Retinal pigment epithelial cell (primary cell): Measurements from ENCODE around the gene ERBB4.
A peak's percentile ranks its signal among the peaks of the same experiment; 100 is the strongest.

ENCODE experiments used
- DNase-seq: peaks from one replicate; pipeline ENCODE4 v3.0.0-alpha.2; 2010; ENCODE audit warnings: low read depth
- H3K4me3 ChIP-seq: 2 replicates; pipeline ENCODE4 v1.5.1; 2011; ENCODE audit warnings: mild to moderate bottlenecking, low read length, control low read depth, moderate library complexity
- TF ChIP-seq, protein P1 (sequence below): conservative IDR thresholded peaks from 2 replicates; pipeline ENCODE4 v1.5.1; 2011; ENCODE audit warnings: low read depth, low read length, control low read depth, inconsistent platforms

The ERBB4 gene

DNA sequence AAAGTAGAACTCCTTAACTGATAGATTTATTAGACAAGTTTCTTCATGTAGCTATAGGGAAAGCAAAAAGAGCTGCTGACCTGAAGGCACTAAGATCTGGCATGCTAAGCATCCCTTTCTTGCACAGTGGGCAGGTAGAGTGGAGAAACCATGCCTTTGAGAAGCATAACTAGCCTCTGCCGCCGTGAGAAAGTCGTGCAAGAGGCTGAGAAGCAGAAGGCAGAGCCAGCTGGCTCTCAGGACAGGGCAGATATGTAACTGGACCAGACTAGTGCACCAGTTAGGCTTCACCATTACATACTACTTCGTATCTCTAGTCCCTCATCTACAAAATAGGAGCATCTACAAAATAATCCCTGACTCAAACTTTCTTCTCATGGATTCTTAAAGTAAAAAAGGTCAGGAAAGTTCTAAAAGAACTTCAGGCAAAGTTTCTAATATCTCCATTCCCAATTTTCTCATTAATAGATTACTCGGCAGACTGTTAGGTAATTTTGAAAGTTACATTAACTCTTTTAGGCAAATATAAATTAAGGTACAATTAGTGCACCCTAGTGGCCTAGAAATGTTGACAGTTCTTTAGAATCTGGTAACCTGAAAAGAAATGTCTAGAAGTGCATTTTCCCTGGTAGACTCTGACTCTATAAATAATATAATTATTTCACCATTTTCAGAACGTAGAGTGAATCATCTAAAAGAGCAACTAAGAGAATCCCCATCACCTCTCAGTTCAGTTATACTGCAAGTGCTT lies 10.3 kb downstream of the ERBB4 start:
- TF ChIP-seq, protein P1, sequence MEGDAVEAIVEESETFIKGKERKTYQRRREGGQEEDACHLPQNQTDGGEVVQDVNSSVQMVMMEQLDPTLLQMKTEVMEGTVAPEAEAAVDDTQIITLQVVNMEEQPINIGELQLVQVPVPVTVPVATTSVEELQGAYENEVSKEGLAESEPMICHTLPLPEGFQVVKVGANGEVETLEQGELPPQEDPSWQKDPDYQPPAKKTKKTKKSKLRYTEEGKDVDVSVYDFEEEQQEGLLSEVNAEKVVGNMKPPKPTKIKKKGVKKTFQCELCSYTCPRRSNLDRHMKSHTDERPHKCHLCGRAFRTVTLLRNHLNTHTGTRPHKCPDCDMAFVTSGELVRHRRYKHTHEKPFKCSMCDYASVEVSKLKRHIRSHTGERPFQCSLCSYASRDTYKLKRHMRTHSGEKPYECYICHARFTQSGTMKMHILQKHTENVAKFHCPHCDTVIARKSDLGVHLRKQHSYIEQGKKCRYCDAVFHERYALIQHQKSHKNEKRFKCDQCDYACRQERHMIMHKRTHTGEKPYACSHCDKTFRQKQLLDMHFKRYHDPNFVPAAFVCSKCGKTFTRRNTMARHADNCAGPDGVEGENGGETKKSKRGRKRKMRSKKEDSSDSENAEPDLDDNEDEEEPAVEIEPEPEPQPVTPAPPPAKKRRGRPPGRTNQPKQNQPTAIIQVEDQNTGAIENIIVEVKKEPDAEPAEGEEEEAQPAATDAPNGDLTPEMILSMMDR, result peak; percentile 27
- no peak for DNase-seq
- no peak overlapping the region for H3K4me3 ChIP-seq

DNA sequence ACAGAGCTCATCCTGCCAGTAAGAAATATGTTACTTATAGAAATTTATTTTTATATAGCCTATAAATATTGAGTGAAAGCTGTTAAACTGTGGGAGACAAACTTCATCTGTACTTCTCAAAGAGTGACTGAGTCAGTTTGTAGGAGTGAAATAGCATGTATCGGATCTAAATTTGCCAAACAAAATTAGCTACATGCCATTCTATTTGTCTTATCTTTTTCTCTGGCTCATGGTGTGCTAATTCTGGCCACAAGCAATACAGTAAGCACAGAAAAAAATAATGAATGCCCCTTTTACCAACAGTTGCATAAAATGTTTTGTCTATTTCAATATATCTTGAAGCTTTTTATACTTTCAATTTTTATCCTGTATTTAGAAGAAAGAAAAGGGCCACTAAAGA lies 12.5 kb downstream of the ERBB4 start:
- TF ChIP-seq, protein P1, result no peak
- no peak overlapping the region for H3K4me3 ChIP-seq
- no peak for DNase-seq

DNA sequence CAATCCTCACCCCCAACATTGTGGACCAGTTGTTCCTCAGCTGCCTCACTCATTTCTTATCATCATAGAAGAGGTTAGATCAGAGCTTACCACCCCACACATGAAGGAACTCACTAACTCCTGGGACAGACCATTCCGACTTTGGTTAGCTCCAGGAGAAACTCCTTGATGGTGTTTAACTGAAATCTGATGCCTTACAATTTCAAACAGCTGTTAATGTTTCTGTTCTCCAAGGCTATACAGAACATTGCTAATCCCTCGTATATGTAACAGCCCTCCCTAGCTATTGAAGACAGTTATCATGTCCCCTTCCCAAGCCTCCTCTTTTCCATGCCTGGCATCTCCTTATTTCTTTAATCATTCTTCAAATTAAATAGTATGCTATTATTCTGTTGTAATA lies 14.8 kb downstream of the ERBB4 start:
- TF ChIP-seq, protein P1, result no peak
- no peak overlapping the region for H3K4me3 ChIP-seq
- no peak for DNase-seq

DNA sequence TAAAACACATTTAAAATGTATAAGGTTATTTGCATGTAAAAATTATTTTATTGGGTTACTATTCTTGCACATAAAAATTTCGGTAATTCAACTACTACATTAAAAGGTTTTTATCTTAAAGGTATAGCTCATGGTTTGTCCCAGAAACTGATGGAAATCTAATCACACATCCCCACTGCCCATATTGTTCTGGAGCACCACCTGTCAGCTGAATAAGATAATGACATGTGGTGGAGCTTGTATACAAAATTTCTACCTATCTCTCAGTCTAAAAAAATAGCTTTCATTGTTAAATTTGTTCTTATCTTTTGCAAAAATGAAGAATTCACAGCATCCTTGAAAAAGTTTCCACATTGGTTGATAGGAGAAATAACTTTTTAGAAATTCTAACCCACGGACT lies 18.3 kb downstream of the ERBB4 start:
- DNase-seq, result no peak
- TF ChIP-seq, protein P1, result peak; percentile 51
- no peak overlapping the region for H3K4me3 ChIP-seq

DNA sequence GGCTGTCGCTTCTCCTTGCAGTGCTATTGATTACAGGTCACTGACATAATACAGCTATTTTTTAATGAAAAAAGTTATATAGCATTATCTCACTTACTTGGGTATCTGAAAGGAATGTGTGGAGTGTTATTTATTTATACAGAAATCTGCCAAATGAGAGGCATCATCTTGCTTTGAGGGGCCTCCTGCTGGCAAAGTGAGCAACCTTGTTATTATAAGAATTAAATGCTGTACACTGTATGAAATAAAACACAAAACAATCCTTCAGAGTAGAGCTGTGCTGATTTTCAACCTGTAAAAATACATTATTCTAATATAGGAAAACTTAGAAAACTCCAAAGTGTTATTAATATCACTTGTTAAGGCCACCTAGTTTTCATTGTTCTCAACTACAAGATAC lies 20.9 kb downstream of the ERBB4 start:
- H3K4me3 ChIP-seq, result no peak overlapping the region
- no peak for DNase-seq
- TF ChIP-seq, protein P1, result peak; percentile 50

DNA sequence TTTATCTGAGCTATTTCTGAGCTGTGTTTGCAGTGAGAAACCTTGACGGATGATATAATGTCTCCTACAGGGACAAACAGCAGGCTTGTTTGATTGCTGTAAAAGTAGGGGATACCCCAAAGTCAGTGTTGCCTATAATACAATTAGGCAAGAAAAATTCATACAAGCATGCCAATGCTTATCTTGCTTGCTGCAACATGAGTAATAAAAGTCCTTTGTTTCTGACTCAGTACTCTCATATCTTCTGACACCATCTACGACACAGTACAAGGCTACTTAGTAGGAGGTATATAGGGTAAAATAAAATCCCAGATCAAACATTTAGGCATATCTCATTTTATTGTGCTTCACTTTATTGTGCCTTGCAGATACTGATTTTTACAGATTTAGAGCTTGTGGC lies 33.0 kb downstream of the ERBB4 start:
- TF ChIP-seq, protein P1, result no peak
- no peak for DNase-seq
- no peak overlapping the region for H3K4me3 ChIP-seq

DNA sequence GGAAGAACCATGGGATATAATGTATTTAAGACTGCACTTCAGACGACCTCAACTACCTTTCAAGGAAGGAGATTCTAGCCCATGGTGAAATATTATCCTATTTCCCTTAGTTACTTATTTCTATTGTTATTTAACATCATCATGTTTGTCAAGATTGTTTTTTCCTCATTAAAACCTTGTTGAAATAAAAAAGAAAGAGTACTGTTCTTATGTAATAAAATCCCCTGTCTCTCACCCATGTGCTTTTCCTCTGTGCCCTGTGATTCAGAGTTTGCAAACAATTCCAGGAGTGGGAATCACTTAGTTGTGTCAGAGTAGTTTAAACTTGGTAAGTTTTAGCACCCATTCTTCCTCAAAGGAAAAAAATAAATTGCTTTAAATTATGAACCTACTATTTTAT lies 43.6 kb downstream of the ERBB4 start:
- no peak overlapping the region for H3K4me3 ChIP-seq
- TF ChIP-seq, protein P1, result no peak
- DNase-seq, result no peak
